ENCODE results near the gene TMEM163.
"Not testable (repeated sequence)": the region's sequence is repeated elsewhere in the genome, so short reads cannot be mapped to it uniquely, and the experiment has no call there.

DNA sequence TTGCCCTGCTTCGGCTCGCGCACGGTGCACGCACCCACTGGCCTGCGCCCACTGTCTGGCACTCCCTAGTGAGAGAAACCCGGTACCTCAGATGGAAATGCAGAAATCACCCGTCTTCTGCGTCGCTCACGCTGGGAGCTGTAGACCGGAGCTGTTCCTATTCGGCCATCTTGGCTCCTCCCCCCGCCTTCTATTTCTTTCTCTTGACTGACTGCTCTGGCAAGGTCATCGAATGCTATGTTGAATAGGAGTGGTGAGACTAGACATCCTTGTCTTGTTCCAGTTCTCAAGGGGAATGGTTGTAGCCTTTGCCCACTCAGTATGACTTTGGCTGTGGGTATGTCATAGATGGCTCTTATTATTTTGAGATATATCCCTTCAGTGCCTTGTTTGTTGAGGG lies 62.4 kb downstream of the TMEM163 start:
- TF ChIP-seq CTCF (IDR thresholded peaks at IDR 0.05; ENCODE audit: low read depth, low read length, poor library complexity, severe bottlenecking); EZH2phosphoT487 (IDR thresholded peaks at IDR 0.05; ENCODE audit: borderline replicate concordance, low read length): not testable (repeated sequence)

Measured in DOHH2 (cell line).